ENCODE measurements around the gene KIAA1217. TPM values are rescaled to one million over a fixed set of nuclear protein-coding genes. Genes with fewer than 3 reads are reported as not detected.

Gene KIAA1217
- total and polyA plus RNA-seq, 2 of the 8 experiments (the other 6 are each of a cell fraction or from before 2014, with no cell fraction given) = 4.5 to 15.6 TPM

DNA sequence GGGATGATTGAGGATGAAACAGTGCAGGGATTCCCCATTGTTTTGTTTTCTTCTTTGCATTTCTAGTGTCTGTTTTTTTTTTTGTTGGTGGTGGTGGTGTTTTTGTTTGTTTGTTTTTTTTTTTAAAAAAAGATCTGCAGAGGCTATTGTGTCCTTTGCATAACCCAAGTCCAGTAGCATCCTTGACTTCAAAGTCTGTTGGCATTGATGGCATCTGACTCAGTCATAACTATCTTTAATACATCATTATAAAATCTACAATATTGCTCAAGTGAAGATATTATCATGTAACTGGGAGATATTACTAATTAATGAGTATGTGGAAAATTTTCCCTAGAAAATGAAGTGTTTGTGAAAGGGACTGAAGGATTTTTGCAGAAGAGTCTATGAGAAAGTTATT lies 70.2 kb downstream of the KIAA1217 start:
- Histone ChIP-seq H4K91ac (replicated peaks; ENCODE audit: insufficient read length, low read length) (no peak overlapping the region), H3K23ac (ENCODE audit: insufficient read length) (no peak overlapping the region), H2AK5ac (ENCODE audit: low read depth, low read length) (no peak overlapping the region), H3K36me3 (ENCODE audit: control insufficient read depth in 2 of 4, insufficient read depth in 4 of 4, low read length in 3 of 4) (no peaks in the 10 kb centered on the region), H2BK15ac (ENCODE audit: low read length) (no peak overlapping the region), H4K20me1 (replicated peaks in 1 of 2; ENCODE audit: control insufficient read depth in 1 of 2, insufficient read depth in 2 of 2, low read length in 2 of 2) (no peaks in the 10 kb centered on the region), H3K79me2 (ENCODE audit: control insufficient read depth in 1 of 2, insufficient read depth in 2 of 2, low read length in 2 of 2) (no peaks in the 10 kb centered on the region), H3K23me2 (ENCODE audit: low read depth, low read length) (no peaks in the 10 kb centered on the region), H3K18ac (ENCODE audit: extremely low read depth, low read length) (no peak overlapping the region), H3K56ac (replicated peaks; ENCODE audit: insufficient read length, low read depth, low read length) (no peak overlapping the region), H3K4me1 (replicated peaks in 1 of 4; ENCODE audit: control insufficient read depth in 3 of 4, insufficient read depth in 4 of 4, low read length in 3 of 4) (no peaks in the 10 kb centered on the region; a peak in 1 of 7 replicates), H3K4ac (replicated peaks; ENCODE audit: insufficient read length, low read depth, low read length) (no peak overlapping the region), H3K4me3 (ENCODE audit: extremely low read depth in 1 of 4, insufficient read depth in 2 of 4, low read depth in 3 of 4, low read length in 4 of 4) (no peak overlapping the region), H4K8ac (ENCODE audit: extremely low read depth, insufficient read depth, low read length) (no peak overlapping the region), H2BK120ac (replicated peaks; ENCODE audit: low read depth, low read length) (no peak overlapping the region), H2AFZ (ENCODE audit: low read length) (no peak overlapping the region), H3K27me3 (replicated peaks in 1 of 4; ENCODE audit: control insufficient read depth in 3 of 4, extremely low read depth in 1 of 4, insufficient read depth in 3 of 4, low read length in 3 of 4) (no peaks in the 10 kb centered on the region), H3K14ac (ENCODE audit: insufficient read length) (no peak overlapping the region), H4K5ac (ENCODE audit: insufficient read length, low read depth, low read length) (no peak overlapping the region), H3K27ac (ENCODE audit: low read depth, low read length) (no peak overlapping the region), H2BK12ac (ENCODE audit: low read depth, low read length) (no peak overlapping the region), H3K4me2 (ENCODE audit: insufficient read depth in 1 of 2, low read depth in 2 of 2, low read length in 2 of 2) (no peak overlapping the region), H3K9ac (replicated peaks in 1 of 4; ENCODE audit: extremely low read depth in 1 of 4, low read depth in 3 of 4, low read length in 3 of 4) (no peak overlapping the region), H3K9me3 (ENCODE audit: insufficient read depth in 2 of 2, low read depth in 1 of 2, low read length in 1 of 2) (no peaks in the 10 kb centered on the region), H2BK20ac (ENCODE audit: low read length) (no peak overlapping the region), H2BK5ac (ENCODE audit: low read depth, low read length) (no peak overlapping the region), H3K79me1 (ENCODE audit: low read depth, low read length) (no peaks in the 10 kb centered on the region)
- TF ChIP-seq SIN3A (conservative IDR thresholded peaks at IDR 0.05 in 1 of 2, IDR thresholded peaks at IDR 0.05 in 1 of 2; ENCODE audit: low read depth in 1 of 2, low read length in 2 of 2) (no peak), SIRT6 (IDR thresholded peaks at IDR 0.05; ENCODE audit: low read length) (no peak), EGR1 (IDR thresholded peaks at IDR 0.05; ENCODE audit: borderline replicate concordance, low read depth, low read length) (no peak)
- FAIRE-seq (no peak), DNase-seq (ENCODE audit: low read depth in 1 of 2, low spot score in 2 of 2) (no peak)
- POLR2A ChIA-PET (ENCODE audit: partially characterized antibody) = no interaction called here
- CTCF ChIA-PET (ENCODE audit: partially characterized antibody) = interaction anchor here (0.9 kb wide), 1 partner anchor 30 kb away, joined by 4 read pairs; no protein-coding TSS in a partner anchor

Data from H1 (cell line).